ENCODE measurements around the gene NDC80.
"Not testable (repeated sequence)": the region's sequence is repeated elsewhere in the genome, so short reads cannot be mapped to it uniquely, and the experiment has no call there.

Gene NDC80

GRCh38 chr18:2656981-2657512, 85.7 kb downstream of the NDC80 start:
- 13% methylated on average over 7 of the region's 12 CpGs for WGBS
- Histone ChIP-seq H3K79me1 (replicated peaks; ENCODE audit: low read length, poor library complexity, severe bottlenecking) (no peaks in the 10 kb centered on the region), H2BK120ac (ENCODE audit: low read depth, low read length) (no peak overlapping the region)

GRCh38 chr18:2657788-2658458, 86.6 kb downstream of the NDC80 start:
- H2BK120ac ChIP-seq (ENCODE audit: low read depth, low read length) = peak overlapping the region; percentile 34
- H2AFZ ChIP-seq (ENCODE audit: low read depth, low read length) = no peak overlapping the region

More at GRCh38 chr18:2656981-2657512, 85.7 kb downstream of the NDC80 start:
- Histone ChIP-seq H3K4me1 (ENCODE audit: control insufficient read depth, insufficient read depth, low read depth, low read length) (peaks cover 3% of the 10 kb centered on the region), H4K91ac (ENCODE audit: low read length) (no peak overlapping the region), H3K27me3 (ENCODE audit: control insufficient read depth in 1 of 2, insufficient read depth in 1 of 2, low read length in 2 of 2) (no peaks in the 10 kb centered on the region), H3K23ac (ENCODE audit: low read length in 2 of 2) (no peak overlapping the region), H3K4me2 (ENCODE audit: low read length, poor library complexity, severe bottlenecking) (peak overlapping the region; percentile 77), H3K9me3 (ENCODE audit: control insufficient read depth, low read length) (no peaks in the 10 kb centered on the region), H3K27ac (ENCODE audit: low read length, poor library complexity, severe bottlenecking) (no peak overlapping the region), H2BK12ac (ENCODE audit: low read length in 2 of 2) (peak overlapping the region in 1 of 2 experiments; percentile 6), H2BK5ac (ENCODE audit: low read depth, low read length, poor library complexity, severe bottlenecking) (no peak overlapping the region), H2AK5ac (ENCODE audit: low read length, severe bottlenecking) (no peak overlapping the region), H3K4me3 (ENCODE audit: insufficient read depth in 1 of 2, low read depth in 1 of 2, low read length in 2 of 2) (peak overlapping the region; percentile 88 to 92), H3K14ac (ENCODE audit: low read length in 2 of 2) (no peak overlapping the region), H3K9ac (ENCODE audit: low read length) (peak overlapping the region; percentile 97), H4K8ac (ENCODE audit: low read length) (no peak overlapping the region), H3K4ac (ENCODE audit: low read depth in 1 of 2, low read length in 2 of 2) (peak overlapping the region in 1 of 2 experiments; percentile 14), H3K18ac (ENCODE audit: low read depth in 1 of 2, low read length in 2 of 2) (no peak overlapping the region), H3K36me3 (ENCODE audit: control insufficient read depth in 1 of 2, insufficient read depth in 2 of 2, low read depth in 1 of 2, low read length in 2 of 2) (peaks cover 0 to 5% of the 10 kb centered on the region in 2 experiments), H2AFZ (ENCODE audit: low read depth, low read length) (no peak overlapping the region), H2BK15ac (ENCODE audit: low read depth, poor library complexity, severe bottlenecking) (no peak overlapping the region)
- no peak for DNase-seq

GRCh38 chr18:2660849-2661248, 89.5 kb downstream of the NDC80 start:
- H3K79me1 ChIP-seq (replicated peaks; ENCODE audit: low read length, poor library complexity, severe bottlenecking); H3K9me3 ChIP-seq (ENCODE audit: control insufficient read depth, low read length); H3K18ac ChIP-seq (ENCODE audit: low read depth in 1 of 2, low read length in 2 of 2); H3K4me1 ChIP-seq (ENCODE audit: control insufficient read depth, insufficient read depth, low read depth, low read length); H3K4me3 ChIP-seq (ENCODE audit: insufficient read depth in 1 of 2, low read depth in 1 of 2, low read length in 2 of 2); H3K27me3 ChIP-seq (ENCODE audit: control insufficient read depth in 1 of 2, insufficient read depth in 1 of 2, low read length in 2 of 2); H2BK5ac ChIP-seq (ENCODE audit: low read depth, low read length, poor library complexity, severe bottlenecking); DNase-seq; H3K27ac ChIP-seq (ENCODE audit: low read length, poor library complexity, severe bottlenecking); H3K4ac ChIP-seq (ENCODE audit: low read depth in 1 of 2, low read length in 2 of 2); H3K23ac ChIP-seq (ENCODE audit: low read length in 2 of 2); H2AFZ ChIP-seq (ENCODE audit: low read depth, low read length); H3K9ac ChIP-seq (ENCODE audit: low read length); H2AK5ac ChIP-seq (ENCODE audit: low read length, severe bottlenecking); H2BK15ac ChIP-seq (ENCODE audit: low read depth, poor library complexity, severe bottlenecking); H3K36me3 ChIP-seq (ENCODE audit: control insufficient read depth in 1 of 2, insufficient read depth in 2 of 2, low read depth in 1 of 2, low read length in 2 of 2); H2BK120ac ChIP-seq (ENCODE audit: low read depth, low read length); H4K91ac ChIP-seq (ENCODE audit: low read length); H3K4me2 ChIP-seq (ENCODE audit: low read length, poor library complexity, severe bottlenecking); H2BK12ac ChIP-seq (ENCODE audit: low read length in 2 of 2); H3K14ac ChIP-seq (ENCODE audit: low read length in 2 of 2): not testable (repeated sequence)
- H4K8ac ChIP-seq (ENCODE audit: low read length) = peak overlapping the region; percentile 4
- WGBS = 100% methylated on average over 1 of the region's 3 CpGs

More at GRCh38 chr18:2657788-2658458, 86.6 kb downstream of the NDC80 start:
- WGBS = 36% methylated on average over 8 of the region's 12 CpGs
- Histone ChIP-seq H3K23ac (ENCODE audit: low read length in 2 of 2) (no peak overlapping the region), H2AK5ac (ENCODE audit: low read length, severe bottlenecking) (no peak overlapping the region), H3K4me3 (ENCODE audit: insufficient read depth in 1 of 2, low read depth in 1 of 2, low read length in 2 of 2) (peak overlapping the region in 1 of 2 experiments; percentile 88), H3K9ac (ENCODE audit: low read length) (peak overlapping the region; percentile 97), H3K4me1 (ENCODE audit: control insufficient read depth, insufficient read depth, low read depth, low read length) (peaks cover 3% of the 10 kb centered on the region), H3K4me2 (ENCODE audit: low read length, poor library complexity, severe bottlenecking) (peak overlapping the region; percentile 47), H4K91ac (ENCODE audit: low read length) (peak overlapping the region; percentile 61), H4K8ac (ENCODE audit: low read length) (no peak overlapping the region), H3K27ac (ENCODE audit: low read length, poor library complexity, severe bottlenecking) (peak overlapping the region; percentile 51), H3K14ac (ENCODE audit: low read length in 2 of 2) (no peak overlapping the region), H3K9me3 (ENCODE audit: control insufficient read depth, low read length) (no peaks in the 10 kb centered on the region), H2BK12ac (ENCODE audit: low read length in 2 of 2) (peak overlapping the region in 1 of 2 experiments; percentile 31), H2BK5ac (ENCODE audit: low read depth, low read length, poor library complexity, severe bottlenecking) (no peak overlapping the region), H3K79me1 (replicated peaks; ENCODE audit: low read length, poor library complexity, severe bottlenecking) (no peaks in the 10 kb centered on the region), H2BK15ac (ENCODE audit: low read depth, poor library complexity, severe bottlenecking) (no peak overlapping the region), H3K4ac (ENCODE audit: low read depth in 1 of 2, low read length in 2 of 2) (peak overlapping the region in 1 of 2 experiments; percentile 58), H3K36me3 (ENCODE audit: control insufficient read depth in 1 of 2, insufficient read depth in 2 of 2, low read depth in 1 of 2, low read length in 2 of 2) (peaks cover 0 to 5% of the 10 kb centered on the region in 2 experiments), H3K18ac (ENCODE audit: low read depth in 1 of 2, low read length in 2 of 2) (peak overlapping the region; percentile 21 to 48), H3K27me3 (ENCODE audit: control insufficient read depth in 1 of 2, insufficient read depth in 1 of 2, low read length in 2 of 2) (no peaks in the 10 kb centered on the region)
- peak; percentile 96 for DNase-seq

GRCh38 chr18:2662288-2662687, 90.9 kb downstream of the NDC80 start:
- H3K9me3 ChIP-seq (ENCODE audit: control insufficient read depth, low read length); H3K4ac ChIP-seq (ENCODE audit: low read depth in 1 of 2, low read length in 2 of 2); H2BK12ac ChIP-seq (ENCODE audit: low read length in 2 of 2); H3K4me3 ChIP-seq (ENCODE audit: insufficient read depth in 1 of 2, low read depth in 1 of 2, low read length in 2 of 2); H3K14ac ChIP-seq (ENCODE audit: low read length in 2 of 2); H2BK120ac ChIP-seq (ENCODE audit: low read depth, low read length); H3K18ac ChIP-seq (ENCODE audit: low read depth in 1 of 2, low read length in 2 of 2); H3K9ac ChIP-seq (ENCODE audit: low read length); H2BK5ac ChIP-seq (ENCODE audit: low read depth, low read length, poor library complexity, severe bottlenecking); H4K8ac ChIP-seq (ENCODE audit: low read length); H3K79me1 ChIP-seq (replicated peaks; ENCODE audit: low read length, poor library complexity, severe bottlenecking); H3K4me2 ChIP-seq (ENCODE audit: low read length, poor library complexity, severe bottlenecking); H3K23ac ChIP-seq (ENCODE audit: low read length in 2 of 2); DNase-seq; H3K27me3 ChIP-seq (ENCODE audit: control insufficient read depth in 1 of 2, insufficient read depth in 1 of 2, low read length in 2 of 2); H3K27ac ChIP-seq (ENCODE audit: low read length, poor library complexity, severe bottlenecking); H2AK5ac ChIP-seq (ENCODE audit: low read length, severe bottlenecking); H2BK15ac ChIP-seq (ENCODE audit: low read depth, poor library complexity, severe bottlenecking); H3K4me1 ChIP-seq (ENCODE audit: control insufficient read depth, insufficient read depth, low read depth, low read length); H4K91ac ChIP-seq (ENCODE audit: low read length); H2AFZ ChIP-seq (ENCODE audit: low read depth, low read length): not testable (repeated sequence)
- peaks cover 0 to 13% of the 10 kb centered on the region in 2 experiments for H3K36me3 ChIP-seq (ENCODE audit: control insufficient read depth in 1 of 2, insufficient read depth in 2 of 2, low read depth in 1 of 2, low read length in 2 of 2)
- WGBS = 93% methylated on average over 3 of the region's 7 CpGs
